ENCODE measurements around the gene SYPL1.
"Not testable (repeated sequence)": the region's sequence is repeated elsewhere in the genome, so short reads cannot be mapped to it uniquely, and the experiment has no call there.

SYPL1 gene

DNA sequence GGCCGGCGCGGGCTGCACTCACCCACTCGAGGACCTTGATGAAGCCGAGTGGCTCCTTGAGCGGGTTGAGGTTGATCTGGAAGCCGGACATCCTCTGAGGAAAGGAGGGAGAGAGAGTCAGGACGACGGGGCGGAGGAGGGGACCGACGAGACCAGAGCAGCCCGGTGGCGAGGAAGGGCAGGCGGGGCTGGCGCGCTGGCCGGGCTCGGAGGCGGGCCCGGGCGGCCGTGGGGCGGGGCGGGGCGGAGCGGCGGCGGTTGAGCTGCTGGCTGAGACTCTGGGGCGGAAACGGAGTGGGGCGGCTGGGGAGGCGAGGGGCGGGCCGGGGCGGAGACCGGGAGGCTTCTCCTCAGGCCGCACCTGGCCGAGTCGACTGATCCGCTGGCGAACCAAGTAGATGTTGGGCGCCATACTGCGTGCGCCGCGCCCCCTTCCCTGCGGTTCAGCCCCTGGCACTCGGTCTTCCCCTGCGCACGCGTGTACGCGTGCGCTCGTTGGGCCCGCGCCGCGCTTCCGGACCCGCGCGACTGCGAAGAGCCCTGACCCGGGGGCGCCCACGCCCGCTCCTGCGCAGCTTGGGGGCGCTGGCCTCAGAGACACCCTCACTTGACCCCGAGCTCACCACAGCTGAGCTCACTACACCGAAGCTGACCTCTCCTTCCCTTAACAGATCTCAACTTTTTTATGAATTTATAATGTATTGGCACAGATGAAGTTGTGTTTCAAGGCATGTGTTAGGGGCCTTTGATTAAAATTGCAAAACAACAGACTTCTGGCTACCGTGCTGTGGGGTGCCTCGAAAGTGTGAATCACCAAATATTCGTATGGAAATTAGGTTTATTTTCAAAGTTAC lies at the start of gene SYPL1:
Gene SYPL1, minus strand, starts transcription at position 195 of the 854 bp plus-strand sequence. Its CDS starts 104 bp downstream, at position 91.
- DNase-seq (ENCODE audit: low read depth in 2 of 2) = peak; percentile 86 to 88

GRCh38 chr7:106155027-106155426 lies 42.9 kb upstream of the SYPL1 start:
- DNase-seq (ENCODE audit: low read depth in 2 of 2) = no peak

DNA sequence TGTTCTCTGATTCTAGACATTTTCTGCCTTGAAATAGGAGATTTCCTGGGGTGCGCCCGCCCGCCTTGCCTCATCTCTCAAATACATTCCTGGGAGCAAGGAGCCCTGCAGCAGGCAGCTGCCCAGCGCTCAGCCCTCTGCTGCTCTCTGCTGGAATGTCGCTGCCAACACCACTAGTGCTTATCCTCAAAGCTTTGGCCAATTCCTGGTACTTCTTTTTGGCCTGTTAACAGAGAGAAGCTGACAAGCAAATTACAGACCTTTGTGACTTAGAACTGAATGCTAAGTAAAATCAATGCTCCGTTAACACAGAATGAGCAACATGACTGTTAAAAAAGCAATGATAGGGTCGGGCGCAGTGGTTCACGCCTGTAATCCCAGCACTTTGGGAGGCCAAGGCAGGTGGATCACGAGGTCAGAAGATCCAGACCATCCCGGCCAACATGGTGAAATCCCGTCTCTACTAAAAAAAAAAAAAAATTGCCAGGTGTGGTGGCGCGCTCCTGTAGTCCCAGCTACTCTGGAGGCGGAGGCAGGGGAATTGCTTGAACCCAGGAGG lies 41.9 kb upstream of the SYPL1 start:
- peak; percentile 18 to 50 for DNase-seq (ENCODE audit: low read depth in 2 of 2)

DNA sequence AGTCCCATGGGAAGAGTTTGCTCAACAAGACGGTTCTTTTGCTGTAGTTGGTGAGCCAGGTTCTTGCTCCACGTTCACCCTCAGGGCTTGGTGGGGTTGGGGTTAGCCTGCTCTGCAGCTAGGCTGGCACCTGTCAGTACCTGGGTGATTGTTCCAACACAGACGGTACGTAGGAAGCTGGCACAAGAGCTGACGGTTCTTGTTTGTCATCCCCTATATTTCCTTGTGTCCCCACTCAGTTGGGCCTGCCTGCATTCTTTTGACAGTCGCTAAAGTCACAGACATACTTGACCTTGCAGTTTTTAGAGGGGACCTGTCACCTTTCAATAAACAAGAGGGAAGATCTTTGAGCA lies 40.2 kb upstream of the SYPL1 start:
- no peak for DNase-seq (ENCODE audit: low read depth in 2 of 2)

GRCh38 chr7:106151459-106152312 lies 39.6 kb upstream of the SYPL1 start:
- DNase-seq (ENCODE audit: low read depth in 2 of 2) = no peak

- DNase-seq (ENCODE audit: low read depth in 2 of 2) = no peak
Measured at GRCh38 chr7:106143711-106144337, 31.7 kb upstream of the SYPL1 start.

DNA sequence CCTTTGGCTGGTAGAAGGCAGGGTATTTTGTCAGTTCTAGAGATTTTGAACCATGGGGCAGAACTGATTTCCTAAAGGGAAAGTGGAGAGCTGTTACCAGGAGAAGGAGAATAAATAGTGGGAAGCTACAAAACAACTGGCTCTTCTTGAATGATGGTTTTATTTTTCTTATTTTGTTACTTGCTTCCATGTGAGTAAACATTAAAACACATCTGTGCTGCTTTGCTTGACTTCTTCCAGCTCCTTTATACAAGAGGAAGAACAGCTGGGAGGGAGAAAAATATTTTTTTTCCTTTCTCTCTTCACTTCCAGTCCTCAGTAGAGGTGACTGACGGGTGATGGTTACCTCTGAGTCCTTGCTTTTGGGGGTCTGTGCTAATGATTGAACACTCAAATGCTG lies 30.0 kb upstream of the SYPL1 start:
- no peak for DNase-seq (ENCODE audit: low read depth in 2 of 2)

DNA sequence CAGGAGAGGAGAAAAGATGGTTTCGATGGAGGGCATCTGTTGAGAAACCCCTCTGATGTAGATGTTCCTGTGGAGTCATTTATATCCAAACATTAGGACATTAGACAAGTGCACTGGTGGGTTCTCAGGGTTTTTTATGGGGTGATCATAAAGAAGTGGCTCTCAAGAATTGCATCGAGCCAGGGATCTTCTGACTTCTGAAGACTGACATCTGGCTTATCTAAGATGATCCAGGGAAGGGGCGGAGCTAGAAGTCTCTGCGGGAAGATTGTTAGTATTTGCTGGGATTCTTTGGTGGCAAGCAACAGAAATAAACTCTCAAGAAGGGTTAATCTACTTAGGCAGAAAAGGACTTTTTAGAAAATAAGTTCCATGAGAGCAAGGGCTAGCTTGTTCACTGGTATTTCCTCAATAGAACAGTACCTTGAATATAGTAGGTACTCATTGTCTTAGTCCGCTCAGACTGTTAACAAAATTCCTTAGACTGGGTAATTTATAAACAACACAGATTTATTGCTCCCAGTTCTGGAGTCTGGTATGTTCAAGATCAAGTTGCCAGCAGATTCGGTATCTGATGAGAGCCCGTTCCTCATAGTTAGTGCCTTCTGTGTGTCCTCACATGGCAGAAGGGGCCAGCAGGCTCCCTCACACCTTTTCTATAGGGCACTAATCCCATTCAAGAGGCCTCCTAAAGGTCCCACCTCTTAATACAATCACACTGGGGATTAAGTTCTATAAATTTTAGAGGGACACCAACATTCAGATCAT lies 28.5 kb upstream of the SYPL1 start:
- DNase-seq (ENCODE audit: low read depth in 2 of 2) = no peak

DNA sequence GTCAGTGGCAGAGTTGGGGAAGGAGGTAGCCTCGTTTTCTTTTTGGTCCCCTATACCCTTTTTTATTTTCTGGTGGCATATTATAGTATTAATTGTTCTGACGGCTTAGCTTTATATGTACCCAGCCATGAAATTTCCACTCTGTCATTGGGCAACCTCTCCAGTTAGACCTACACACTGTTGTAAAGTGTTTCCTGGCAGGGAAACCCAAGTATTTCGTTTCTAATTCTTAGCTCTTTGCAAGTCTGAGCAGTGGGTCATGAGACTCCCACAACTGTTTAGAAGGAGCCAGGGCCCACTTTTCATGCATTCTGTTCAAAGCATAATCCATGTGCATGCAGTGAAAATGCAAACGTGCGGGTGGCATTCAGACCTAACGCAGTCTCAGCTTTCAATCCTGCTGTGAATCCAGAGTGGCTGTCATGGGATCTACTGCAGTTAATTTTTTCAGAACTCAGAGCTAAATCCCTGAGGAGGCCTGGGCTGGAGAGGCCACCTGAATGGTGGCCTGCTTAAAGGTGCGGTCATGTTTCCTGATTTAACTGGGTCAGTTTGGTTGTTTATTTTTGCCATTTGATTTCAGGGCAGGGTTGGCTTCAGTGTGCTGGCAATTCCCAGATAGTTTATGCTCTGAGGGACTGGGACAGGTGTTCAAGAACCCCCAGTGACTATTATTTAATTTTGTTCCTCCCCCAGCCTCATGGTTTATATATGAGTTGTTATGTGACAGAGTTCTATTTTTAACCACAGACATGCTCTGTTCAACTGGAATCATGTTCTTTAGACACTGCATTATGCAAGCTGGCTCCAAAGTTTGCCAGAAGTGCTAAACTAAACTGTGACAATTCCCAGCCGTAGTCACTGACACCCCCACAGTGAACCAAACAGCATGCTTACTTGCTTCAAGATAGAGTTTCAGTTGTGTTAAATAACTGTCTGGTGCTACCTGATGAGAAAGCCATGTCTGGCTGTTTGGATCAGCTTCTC lies 27.4 kb upstream of the SYPL1 start:
- DNase-seq (ENCODE audit: low read depth in 2 of 2) = no peak

DNA sequence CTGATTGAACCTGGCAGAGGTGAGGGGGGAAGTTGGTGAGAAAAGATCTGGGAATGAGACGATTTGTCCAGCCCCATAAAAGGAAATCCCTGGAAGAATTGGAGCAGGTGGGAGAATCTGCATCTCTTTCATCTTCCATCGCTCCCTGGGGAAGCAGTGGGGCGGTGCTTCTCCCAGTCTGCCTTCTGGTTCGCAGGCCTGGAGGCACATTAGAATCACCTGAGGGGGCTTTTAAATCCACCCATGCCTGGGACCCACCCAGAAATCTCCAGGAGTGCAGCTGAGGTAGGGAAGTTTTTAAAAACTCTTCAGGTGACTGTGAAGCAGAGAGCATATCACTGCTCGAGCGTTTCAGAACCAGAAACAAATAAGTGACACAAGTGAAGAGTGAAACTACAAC lies 26.7 kb upstream of the SYPL1 start:
- DNase-seq (ENCODE audit: low read depth in 2 of 2) = no peak

- not testable (repeated sequence) for DNase-seq (ENCODE audit: low read depth in 2 of 2)
Measured at GRCh38 chr7:106138181-106138580, 26.1 kb upstream of the SYPL1 start.

DNA sequence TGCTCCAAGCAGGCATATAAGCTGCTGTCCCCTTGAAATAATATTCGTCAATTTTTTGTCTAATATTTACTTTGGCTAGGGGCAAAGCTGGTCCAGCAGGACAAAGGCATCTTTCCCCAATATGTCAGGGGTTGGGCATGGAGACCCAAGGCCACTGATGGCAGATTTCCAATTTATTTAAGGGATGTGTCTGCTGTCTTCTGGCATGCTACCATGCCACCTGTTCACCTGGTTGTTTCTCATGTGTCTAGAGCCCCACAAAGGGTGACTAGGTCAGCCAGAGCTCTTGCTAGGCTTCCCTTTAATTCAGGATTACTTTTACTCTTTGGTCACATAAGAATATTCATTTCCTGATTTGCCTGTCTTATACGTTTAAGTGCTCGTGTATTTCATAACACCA lies 22.1 kb upstream of the SYPL1 start:
- DNase-seq (ENCODE audit: low read depth in 2 of 2) = no peak

- no peak for DNase-seq (ENCODE audit: low read depth in 2 of 2)
Measured at GRCh38 chr7:106129291-106129690, 17.2 kb upstream of the SYPL1 start.

DNA sequence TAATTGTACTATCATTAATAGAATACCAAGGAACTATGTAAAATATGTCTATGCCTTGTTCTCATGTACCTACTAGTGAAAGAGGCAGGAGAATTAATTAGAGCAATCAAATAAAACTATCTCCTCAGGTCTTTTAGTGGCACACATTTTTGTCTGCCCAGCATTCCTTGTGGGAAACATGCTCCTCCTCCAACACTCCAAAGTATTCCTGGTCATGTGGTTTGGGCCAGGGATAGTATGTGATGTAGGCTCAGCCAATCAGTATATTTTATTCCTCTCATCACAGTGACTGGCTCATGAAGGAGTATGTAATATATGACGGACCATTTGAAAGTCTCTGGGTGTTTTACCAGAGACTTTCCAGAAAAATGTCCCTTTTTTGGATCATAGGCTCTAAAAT lies 16.7 kb upstream of the SYPL1 start:
- no peak for DNase-seq (ENCODE audit: low read depth in 2 of 2)

GRCh38 chr7:106127984-106128780 lies 16.1 kb upstream of the SYPL1 start:
- no peak for DNase-seq (ENCODE audit: low read depth in 2 of 2)

- DNase-seq (ENCODE audit: low read depth in 2 of 2) = peak in 1 of 2 donors; percentile 16
Measured at GRCh38 chr7:106126170-106126938, 14.2 kb upstream of the SYPL1 start.

DNA sequence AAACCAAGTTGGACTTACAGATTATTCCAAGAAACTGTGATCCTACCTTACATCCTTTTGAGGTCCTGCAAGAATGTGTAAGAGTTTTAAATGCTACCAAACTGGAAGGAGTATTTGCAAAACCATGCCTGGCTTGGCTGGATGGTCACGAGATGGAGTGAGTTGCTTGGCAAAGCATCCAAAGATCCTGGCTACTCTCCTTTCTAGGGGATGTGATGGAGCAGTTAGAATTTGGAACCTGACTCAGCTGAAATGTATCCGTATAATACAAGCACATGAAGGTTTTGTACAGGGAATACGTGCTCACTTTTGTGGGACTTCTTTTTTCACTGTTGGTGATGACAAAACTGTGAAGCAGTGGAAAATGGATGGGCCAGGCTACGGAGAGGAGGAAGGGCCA lies 13.3 kb upstream of the SYPL1 start:
- no peak for DNase-seq (ENCODE audit: low read depth in 2 of 2)

GRCh38 chr7:106124186-106124585 lies 12.1 kb upstream of the SYPL1 start:
- no peak for DNase-seq (ENCODE audit: low read depth in 2 of 2)

GRCh38 chr7:106122713-106123112 lies 10.6 kb upstream of the SYPL1 start:
- no peak for DNase-seq (ENCODE audit: low read depth in 2 of 2)

All from stimulated activated CD4-positive, alpha-beta T cell treated with anti-CD3 and anti-CD28 coated beads, Interleukin-1b, Interleukin-23, amount 100 ng/mL, for 1 hour (primary cell).